Mesenchymal stem cell (in vitro differentiated cells and primary cell): ENCODE data around the gene PRDM1.

Experiments
- DNase-seq: peaks from one replicate; pipeline ENCODE4 v3.0.0-alpha.2; 2013
- H2AFZ ChIP-seq: one replicate; pipeline ENCODE4 v1.6.1; 2013; ENCODE audit warnings: low read depth, mild to moderate bottlenecking, control low read depth, inconsistent platforms, low read length, moderate library complexity
- H2AK5ac ChIP-seq: 2 replicates; pipeline ENCODE4 v1.6.1; 2013; ENCODE audit warnings: low read length, moderate library complexity, mild to moderate bottlenecking, inconsistent platforms; ENCODE audit not compliant: severe bottlenecking
- H2BK120ac ChIP-seq: one replicate; pipeline ENCODE4 v1.6.1; 2013; ENCODE audit warnings: low read depth, mild to moderate bottlenecking, inconsistent platforms, low read length, moderate library complexity
- H2BK12ac ChIP-seq, 2 experiments: one replicate each; pipeline ENCODE4 v1.6.1; 2013; ENCODE audit warnings: inconsistent platforms in 2 of 2, low read length in 2 of 2, mild to moderate bottlenecking in 2 of 2, moderate library complexity in 2 of 2, control low read depth in 1 of 2
- H2BK15ac ChIP-seq: one replicate; pipeline ENCODE4 v1.6.1; 2013; ENCODE audit warnings: mild to moderate bottlenecking, low read depth, inconsistent platforms; ENCODE audit not compliant: poor library complexity, severe bottlenecking
- H2BK5ac ChIP-seq: 2 replicates; pipeline ENCODE4 v1.6.1; 2013; ENCODE audit warnings: low read depth, mild to moderate bottlenecking, low read length, control low read depth, inconsistent platforms; ENCODE audit not compliant: poor library complexity, severe bottlenecking
- H3K14ac ChIP-seq, 2 experiments: one replicate each; pipeline ENCODE4 v1.6.1; 2013; ENCODE audit warnings: inconsistent platforms in 2 of 2, low read length in 2 of 2, control low read depth in 1 of 2, mild to moderate bottlenecking in 1 of 2, moderate library complexity in 1 of 2
- H3K18ac ChIP-seq, 2 experiments: one replicate each; pipeline ENCODE4 v1.6.1; 2013; ENCODE audit warnings: inconsistent platforms in 2 of 2, low read length in 2 of 2, control low read depth in 1 of 2, low read depth in 1 of 2, mild to moderate bottlenecking in 1 of 2
- H3K23ac ChIP-seq, 2 experiments: one replicate each; pipeline ENCODE4 v1.6.1; 2013; ENCODE audit warnings: inconsistent platforms in 2 of 2, low read length in 2 of 2, mild to moderate bottlenecking in 2 of 2, moderate library complexity in 2 of 2, control low read depth in 1 of 2
- H3K27ac ChIP-seq: 2 replicates; pipeline ENCODE4 v1.5.1; 2013; ENCODE audit warnings: mild to moderate bottlenecking, moderate library complexity, low read length, control low read depth, inconsistent platforms; ENCODE audit not compliant: poor library complexity, severe bottlenecking
- H3K27me3 ChIP-seq, 2 experiments: 2 replicates each; pipeline versions ENCODE4 v1.6.1 to v1.7.0; 2013; ENCODE audit warnings: low read length in 2 of 2, mild to moderate bottlenecking in 2 of 2, moderate library complexity in 2 of 2, control low read depth in 1 of 2, inconsistent platforms in 1 of 2; ENCODE audit not compliant: control insufficient read depth in 1 of 2, insufficient read depth in 1 of 2
- H3K36me3 ChIP-seq, 2 experiments: 2 replicates each; pipeline versions ENCODE4 v1.6.1 to v1.7.0; 2013; ENCODE audit warnings: low read length in 2 of 2, control low read depth in 1 of 2, inconsistent platforms in 1 of 2, low read depth in 1 of 2, mild to moderate bottlenecking in 1 of 2; ENCODE audit not compliant: insufficient read depth in 2 of 2, control insufficient read depth in 1 of 2
- H3K4ac ChIP-seq, 2 experiments: one replicate each; pipeline ENCODE4 v1.6.1; 2013; ENCODE audit warnings: inconsistent platforms in 2 of 2, low read length in 2 of 2, mild to moderate bottlenecking in 2 of 2, moderate library complexity in 2 of 2, control low read depth in 1 of 2, low read depth in 1 of 2
- H3K4me1 ChIP-seq: 2 replicates; pipeline ENCODE4 v1.6.1; 2013; ENCODE audit warnings: low read depth, low read length, control low read depth; ENCODE audit not compliant: control insufficient read depth, insufficient read depth
- H3K4me2 ChIP-seq: 2 replicates; pipeline ENCODE4 v1.6.1; 2013; ENCODE audit warnings: low read length, mild to moderate bottlenecking, inconsistent platforms; ENCODE audit not compliant: poor library complexity, severe bottlenecking
- H3K4me3 ChIP-seq, 2 experiments: 2 replicates each; pipeline versions ENCODE4 v1.5.1 to v1.7.0; 2013; ENCODE audit warnings: low read length in 2 of 2, mild to moderate bottlenecking in 2 of 2, control low read depth in 1 of 2, low read depth in 1 of 2; ENCODE audit not compliant: insufficient read depth in 1 of 2
- H3K79me1 ChIP-seq: replicated peaks from 2 replicates; pipeline ENCODE4 v1.6.1; 2013; ENCODE audit warnings: mild to moderate bottlenecking, control low read depth, low read length, inconsistent platforms; ENCODE audit not compliant: poor library complexity, severe bottlenecking
- H3K9ac ChIP-seq: 2 replicates; pipeline ENCODE4 v1.7.0; 2013; ENCODE audit warnings: mild to moderate bottlenecking, low read length, moderate library complexity
- H3K9me3 ChIP-seq: 2 replicates; pipeline ENCODE4 v1.7.0; 2013; ENCODE audit warnings: mild to moderate bottlenecking, low read length; ENCODE audit not compliant: control insufficient read depth
- H4K8ac ChIP-seq: one replicate; pipeline ENCODE4 v1.6.1; 2013; ENCODE audit warnings: inconsistent platforms, mild to moderate bottlenecking, low read length, moderate library complexity
- H4K91ac ChIP-seq: one replicate; pipeline ENCODE4 v1.6.1; 2013; ENCODE audit warnings: mild to moderate bottlenecking, low read length, inconsistent platforms
- WGBS: methylation state at CpG from one replicate; pipeline ENCODE4 v1.1.7; 2013; ENCODE audit warnings: mixed read lengths; 5-methylcytosine and 5-hydroxymethylcytosine counted together

PRDM1 gene

DNA sequence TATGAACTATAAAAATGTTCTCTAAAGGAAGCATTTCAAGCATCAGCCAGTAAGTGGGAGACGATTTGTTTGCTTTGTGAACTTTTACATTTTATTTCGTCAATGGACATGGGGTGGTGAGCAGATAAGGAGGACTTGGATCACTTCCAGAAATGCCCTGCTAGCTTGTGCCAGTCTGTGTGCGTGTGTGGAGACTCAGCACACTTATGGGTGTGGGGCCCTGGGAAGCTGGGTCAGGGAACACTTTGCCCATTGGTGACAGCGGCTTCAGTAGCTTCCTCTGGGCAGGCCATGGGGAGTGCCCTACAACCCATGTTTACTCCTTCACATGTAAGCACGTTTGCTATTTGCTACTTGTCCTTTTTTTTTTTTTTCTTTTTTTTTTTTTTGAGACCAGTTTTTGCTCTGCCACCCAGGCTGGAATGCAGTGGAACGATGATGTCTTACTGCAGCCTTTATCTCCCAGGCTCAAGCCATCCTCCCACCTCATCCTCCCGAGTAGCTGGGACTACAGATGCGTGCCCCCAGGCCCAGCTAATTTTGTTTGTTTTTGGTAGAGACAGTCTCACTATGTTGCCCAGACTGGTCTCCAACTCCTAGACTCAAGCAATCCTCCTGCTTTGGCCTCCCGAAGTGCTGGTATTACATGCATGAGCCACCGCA, 24.2 kb downstream of the PRDM1 start:
- 90% methylated on average over 10 of the region's 10 CpGs for WGBS

DNA sequence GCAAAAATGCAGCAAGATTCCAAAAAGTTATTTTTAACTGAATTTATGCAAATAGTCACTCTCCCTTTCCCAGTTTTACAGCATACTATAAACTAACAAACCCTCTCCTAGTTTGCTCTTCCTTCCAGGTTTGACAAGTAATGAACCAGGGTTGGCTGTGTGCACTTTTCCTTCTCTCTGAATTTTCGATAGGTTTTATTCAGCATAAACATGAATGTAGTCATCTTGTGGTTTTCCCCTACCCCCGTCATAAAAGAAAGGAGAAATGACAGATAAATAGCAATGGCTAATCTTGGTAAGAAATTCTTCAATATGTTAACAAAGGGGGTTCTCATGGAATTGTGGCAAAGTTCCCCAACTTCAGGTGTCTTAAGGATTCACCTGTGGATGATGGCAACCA, 26.3 kb downstream of the PRDM1 start:
- Histone ChIP-seq H3K4ac (no peak overlapping the region), H2AK5ac (no peak overlapping the region), H3K4me3 (no peak overlapping the region), H3K9ac (no peak overlapping the region), H3K27ac (no peak overlapping the region), H3K4me1 (peaks cover 4% of the 10 kb centered on the region), H3K18ac (no peak overlapping the region), H2BK5ac (no peak overlapping the region), H3K36me3 (peaks cover 0 to 13% of the 10 kb centered on the region in 2 experiments), H4K8ac (no peak overlapping the region), H2BK120ac (no peak overlapping the region), H3K79me1 (no peaks in the 10 kb centered on the region), H2AFZ (no peak overlapping the region), H2BK12ac (no peak overlapping the region), H2BK15ac (no peak overlapping the region), H3K23ac (no peak overlapping the region), H3K4me2 (no peak overlapping the region), H4K91ac (no peak overlapping the region), H3K9me3 (no peaks in the 10 kb centered on the region), H3K27me3 (no peaks in the 10 kb centered on the region), H3K14ac (no peak overlapping the region)
- no peak for DNase-seq
- 100% methylated on average over 1 of the region's 2 CpGs for WGBS

More for the DNA sequence above, 24.2 kb downstream of the PRDM1 start:
- no peak overlapping the region for H3K9ac ChIP-seq
- H3K4ac ChIP-seq: peak overlapping the region in 1 of 2 experiments; percentile 41
- no peak overlapping the region for H2BK12ac ChIP-seq
- H2AFZ ChIP-seq: no peak overlapping the region
- H3K27me3 ChIP-seq: no peaks in the 10 kb centered on the region
- H2BK15ac ChIP-seq: no peak overlapping the region
- no peaks in the 10 kb centered on the region for H3K9me3 ChIP-seq
- no peak overlapping the region for H2BK5ac ChIP-seq
- no peak overlapping the region for H4K91ac ChIP-seq
- H3K27ac ChIP-seq: no peak overlapping the region
- no peak overlapping the region for H2BK120ac ChIP-seq
- H3K36me3 ChIP-seq: peaks cover 16 to 34% of the 10 kb centered on the region in 2 experiments
- H4K8ac ChIP-seq: no peak overlapping the region
- H2AK5ac ChIP-seq: no peak overlapping the region
- H3K79me1 ChIP-seq: no peaks in the 10 kb centered on the region
- H3K18ac ChIP-seq: no peak overlapping the region
- H3K14ac ChIP-seq: peak overlapping the region in 1 of 2 experiments; percentile 70
- no peak overlapping the region for H3K4me3 ChIP-seq
- peaks cover 2% of the 10 kb centered on the region for H3K4me1 ChIP-seq
- H3K23ac ChIP-seq: no peak overlapping the region
- no peak overlapping the region for H3K4me2 ChIP-seq
- DNase-seq: no peak

GRCh38 chr6:106113256-106113959, 27.3 kb downstream of the PRDM1 start:
- H3K36me3 ChIP-seq: peaks cover 0 to 4% of the 10 kb centered on the region in 2 experiments

GRCh38 chr6:106114492-106114891, 28.4 kb downstream of the PRDM1 start:
- Histone ChIP-seq H2BK12ac (no peak overlapping the region), H2AK5ac (no peak overlapping the region), H3K79me1 (no peaks in the 10 kb centered on the region), H3K14ac (no peak overlapping the region), H2BK120ac (no peak overlapping the region), H2BK15ac (no peak overlapping the region), H3K23ac (no peak overlapping the region), H3K18ac (no peak overlapping the region), H2AFZ (no peak overlapping the region), H4K91ac (no peak overlapping the region), H3K27ac (no peak overlapping the region), H3K9ac (no peak overlapping the region), H3K27me3 (no peaks in the 10 kb centered on the region), H3K36me3 (no peaks in the 10 kb centered on the region), H3K4me3 (no peak overlapping the region), H3K4me2 (no peak overlapping the region), H3K9me3 (no peaks in the 10 kb centered on the region), H2BK5ac (no peak overlapping the region), H3K4ac (no peak overlapping the region), H3K4me1 (peaks cover 4% of the 10 kb centered on the region), H4K8ac (no peak overlapping the region)
- no peak for DNase-seq
- WGBS: 92% methylated on average over 9 of the region's 9 CpGs

More at GRCh38 chr6:106113256-106113959, 27.3 kb downstream of the PRDM1 start:
- Histone ChIP-seq H3K4ac (no peak overlapping the region), H3K14ac (no peak overlapping the region), H2AK5ac (no peak overlapping the region), H4K8ac (no peak overlapping the region), H2AFZ (no peak overlapping the region), H3K79me1 (no peaks in the 10 kb centered on the region), H3K18ac (peak overlapping the region in 1 of 2 experiments; percentile 7), H4K91ac (no peak overlapping the region), H3K9me3 (no peaks in the 10 kb centered on the region), H3K4me2 (no peak overlapping the region), H3K27me3 (no peaks in the 10 kb centered on the region), H3K4me3 (no peak overlapping the region), H2BK15ac (no peak overlapping the region), H2BK5ac (no peak overlapping the region), H3K23ac (no peak overlapping the region), H3K9ac (no peak overlapping the region), H3K4me1 (peaks cover 4% of the 10 kb centered on the region), H3K27ac (no peak overlapping the region), H2BK120ac (no peak overlapping the region), H2BK12ac (no peak overlapping the region)
- 84% methylated on average over 10 of the region's 10 CpGs for WGBS
- no peak for DNase-seq
